ENCODE measurements around the gene AFMID.
"Not testable (repeated sequence)": the region's sequence is repeated elsewhere in the genome, so short reads cannot be mapped to it uniquely, and the experiment has no call there.

The AFMID gene

DNA sequence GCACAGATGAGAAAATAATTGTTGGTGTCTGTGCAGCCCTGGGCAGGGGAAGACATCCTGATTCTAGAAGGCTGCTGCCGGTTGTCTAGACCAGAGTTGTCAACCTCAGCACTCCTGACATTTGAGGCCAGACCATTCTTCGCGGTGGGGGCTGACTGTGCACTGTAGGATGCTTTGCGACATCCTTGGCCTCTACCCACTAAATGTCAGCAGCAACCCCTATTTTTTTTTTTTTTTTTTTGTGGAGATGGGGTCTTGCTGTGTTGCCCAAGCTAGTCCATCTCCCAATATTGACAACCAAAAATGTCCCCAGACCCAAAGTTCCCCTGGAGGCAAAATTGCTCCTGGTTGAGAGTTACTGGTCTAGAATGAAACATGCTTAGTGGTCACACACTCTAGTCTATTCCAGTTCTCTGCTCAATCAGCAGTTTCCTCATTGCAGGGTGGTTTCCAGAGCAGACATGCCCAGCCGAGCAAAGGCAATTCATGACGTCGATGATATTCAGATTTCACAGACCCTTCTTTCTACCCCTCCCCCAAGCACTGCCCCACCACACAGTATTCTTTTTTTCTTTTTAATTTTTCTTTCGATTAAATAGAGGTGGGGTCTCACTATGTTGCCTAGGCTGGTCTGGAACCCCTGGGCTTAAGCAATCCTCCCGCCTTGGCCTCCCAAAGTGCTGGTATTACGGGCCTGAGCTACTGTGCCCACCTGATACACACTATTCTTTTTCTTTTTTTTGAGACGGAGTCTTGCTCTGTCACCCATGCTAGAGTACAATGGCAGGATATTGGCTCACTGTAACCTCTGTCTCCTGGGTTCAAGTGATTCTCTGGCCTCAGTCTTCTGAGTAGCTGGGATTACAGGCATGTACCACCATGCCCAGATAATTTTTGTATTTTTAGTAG is 32.0 kb upstream of the AFMID start:
- no peak for DNase-seq

DNA sequence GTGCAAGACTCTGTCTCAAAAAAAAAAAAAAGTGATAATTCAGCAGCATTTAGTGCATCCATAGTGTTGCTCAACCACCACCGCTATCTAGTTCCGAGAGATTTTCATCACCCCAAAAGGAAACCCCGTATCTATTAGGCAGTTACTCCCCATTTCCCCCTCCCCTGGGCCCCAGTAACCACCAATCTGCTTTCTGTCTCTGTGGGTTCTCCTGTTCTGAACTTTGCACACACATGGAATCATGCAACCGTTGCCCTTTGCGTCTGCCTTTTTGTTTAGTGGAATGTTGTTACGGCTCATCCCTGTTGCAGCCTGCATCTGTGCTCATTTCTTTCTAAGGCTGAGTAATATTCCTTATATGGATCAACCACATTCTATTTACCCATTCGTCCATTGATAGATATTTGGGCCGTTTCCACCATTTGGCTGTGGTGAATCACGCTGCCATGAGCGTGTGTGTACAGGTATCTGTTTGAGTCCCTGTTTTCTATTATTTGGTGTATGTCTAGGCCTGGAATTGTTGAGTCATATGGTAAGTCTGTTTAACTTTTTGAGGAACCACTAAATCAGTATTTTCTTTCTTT is 27.5 kb upstream of the AFMID start:
- peak; percentile 27 for DNase-seq

DNA sequence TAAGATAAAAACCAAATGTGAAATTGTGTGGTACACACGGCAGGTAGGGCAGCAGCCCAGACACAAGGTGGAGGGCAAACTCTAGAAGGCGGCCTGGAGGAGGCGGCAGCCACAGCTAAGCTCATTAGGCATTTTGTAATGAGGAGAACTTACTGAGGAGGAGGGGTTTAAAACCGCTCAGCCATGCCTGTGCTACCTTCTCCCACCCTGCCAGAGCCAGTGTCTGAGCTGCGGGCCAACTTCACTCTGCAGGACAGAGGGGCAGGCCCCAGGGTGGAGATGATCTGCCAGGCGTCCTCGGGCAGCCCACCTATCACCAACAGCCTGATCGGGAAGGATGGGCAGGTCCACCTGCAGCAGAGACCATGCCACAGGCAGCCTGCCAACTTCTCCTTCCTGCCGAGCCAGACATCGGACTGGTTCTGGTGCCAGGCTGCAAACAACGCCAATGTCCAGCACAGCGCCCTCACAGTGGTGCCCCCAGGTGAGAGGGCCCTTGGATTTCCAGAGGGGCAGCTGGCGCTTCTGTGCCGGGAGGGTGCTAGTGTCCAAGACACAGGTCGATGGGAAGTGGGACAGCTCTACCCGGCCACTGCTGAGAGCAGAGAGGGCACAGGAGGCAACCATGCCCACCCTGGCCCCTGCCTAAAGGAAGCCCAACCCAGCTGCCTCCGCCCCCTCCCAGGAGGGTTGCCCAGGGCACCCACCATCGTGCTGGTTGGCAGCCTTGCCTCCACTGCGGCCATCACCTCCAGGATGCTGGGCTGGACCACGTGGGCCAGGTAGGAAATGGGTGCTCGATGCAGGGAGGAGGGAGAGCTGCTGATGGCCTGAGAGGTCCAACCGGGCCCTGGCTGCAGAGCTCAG is 23.0 kb upstream of the AFMID start:
- no peak for DNase-seq

DNA sequence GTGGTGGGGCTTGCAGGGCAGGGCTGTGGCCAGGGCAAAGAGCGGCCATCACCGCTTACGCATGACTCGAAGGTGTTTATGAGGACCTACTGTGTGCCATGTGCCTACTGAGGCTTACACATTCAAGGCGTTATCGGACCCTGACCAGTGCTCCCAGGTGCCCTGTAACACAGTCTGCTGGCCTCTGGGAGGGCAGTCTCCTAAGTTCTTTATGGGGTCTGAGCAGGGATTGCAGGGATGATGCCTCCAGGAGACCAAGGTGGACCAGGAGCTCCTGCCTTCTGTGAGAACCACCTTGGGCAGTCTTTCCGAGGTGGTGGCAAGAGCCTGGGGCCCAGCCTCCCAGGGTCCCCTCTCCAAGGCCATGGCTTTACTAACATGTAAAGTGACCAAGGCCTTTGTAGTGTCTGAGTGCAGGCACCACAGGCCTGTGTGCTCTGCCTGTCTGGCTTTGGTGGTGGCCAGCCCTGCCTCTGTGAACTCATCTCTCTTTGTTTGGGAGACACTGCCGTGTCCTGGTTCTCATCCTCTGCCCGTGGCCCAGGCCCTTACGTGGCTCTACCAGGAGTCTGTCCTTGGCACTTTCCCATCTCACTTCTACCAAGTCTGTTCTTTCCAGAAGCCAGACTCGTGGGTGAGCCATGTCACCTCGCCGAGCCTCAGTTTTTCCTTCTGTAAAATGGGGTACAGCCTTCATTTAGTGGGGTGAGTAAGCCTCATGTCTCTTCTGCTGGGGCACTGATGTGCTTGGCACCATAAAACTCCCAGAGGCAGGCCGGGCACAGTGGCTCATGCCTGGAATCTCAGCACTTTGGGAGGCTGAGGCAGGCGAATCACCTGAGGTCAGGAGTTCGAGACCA is 22.2 kb upstream of the AFMID start:
- no peak for DNase-seq

DNA sequence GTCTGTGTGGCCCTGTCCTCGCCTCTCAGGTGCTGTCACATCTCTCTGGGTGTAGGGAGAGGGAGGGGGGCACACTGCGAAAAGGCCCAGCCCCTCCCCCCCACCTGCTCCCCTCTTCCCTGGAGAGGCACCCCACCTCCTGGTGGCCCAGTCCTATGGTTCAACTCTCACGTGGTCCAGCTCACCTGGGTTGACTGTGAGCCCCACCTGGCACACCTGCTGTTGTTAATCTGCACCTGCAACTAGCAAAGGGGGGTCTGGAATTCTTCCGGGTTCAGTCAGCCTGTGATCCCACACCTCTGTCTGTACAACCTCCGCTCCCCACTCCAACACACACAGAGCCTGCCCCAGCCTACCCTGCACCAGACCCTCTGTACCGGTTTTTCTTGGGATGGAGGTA is 20.7 kb upstream of the AFMID start:
- no peak for DNase-seq

DNA sequence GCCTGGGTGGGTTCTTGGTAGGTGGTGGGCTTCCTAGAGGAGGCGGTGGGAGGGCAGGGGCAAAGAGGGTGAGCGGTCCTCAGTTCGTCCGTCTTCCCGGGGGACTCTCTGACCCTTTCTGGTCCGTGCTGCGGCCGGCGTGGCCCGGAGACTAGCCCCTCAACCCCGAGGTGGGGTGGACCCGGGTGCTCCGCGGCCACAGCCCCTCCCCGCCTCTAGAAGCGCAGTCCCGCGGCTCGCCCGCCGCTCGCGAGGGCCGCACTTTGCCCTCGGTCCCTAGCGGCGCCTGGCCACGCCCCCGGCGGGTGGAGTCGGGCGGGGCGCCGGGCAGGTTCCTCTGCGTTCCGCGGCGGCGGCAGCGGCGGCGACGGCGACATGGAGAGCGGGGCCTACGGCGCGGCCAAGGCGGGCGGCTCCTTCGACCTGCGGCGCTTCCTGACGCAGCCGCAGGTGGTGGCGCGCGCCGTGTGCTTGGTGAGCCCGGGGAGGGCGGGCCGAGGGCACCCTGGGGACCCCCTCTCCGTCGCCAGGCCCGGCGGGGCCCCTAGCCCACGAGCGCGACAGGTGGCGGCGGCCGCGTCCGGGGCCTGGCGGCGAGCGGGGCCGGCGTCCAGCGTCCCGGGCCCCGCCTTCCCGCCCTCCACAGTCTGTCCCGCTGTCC is 18.8 kb upstream of the AFMID start, which contains the start of gene SYNGR2:
Gene SYNGR2, plus strand, starts transcription at position 340 of the 661 bp plus-strand sequence. Its CDS starts 36 bp downstream, at position 376.
- DNase-seq, result peak; percentile 16

DNA sequence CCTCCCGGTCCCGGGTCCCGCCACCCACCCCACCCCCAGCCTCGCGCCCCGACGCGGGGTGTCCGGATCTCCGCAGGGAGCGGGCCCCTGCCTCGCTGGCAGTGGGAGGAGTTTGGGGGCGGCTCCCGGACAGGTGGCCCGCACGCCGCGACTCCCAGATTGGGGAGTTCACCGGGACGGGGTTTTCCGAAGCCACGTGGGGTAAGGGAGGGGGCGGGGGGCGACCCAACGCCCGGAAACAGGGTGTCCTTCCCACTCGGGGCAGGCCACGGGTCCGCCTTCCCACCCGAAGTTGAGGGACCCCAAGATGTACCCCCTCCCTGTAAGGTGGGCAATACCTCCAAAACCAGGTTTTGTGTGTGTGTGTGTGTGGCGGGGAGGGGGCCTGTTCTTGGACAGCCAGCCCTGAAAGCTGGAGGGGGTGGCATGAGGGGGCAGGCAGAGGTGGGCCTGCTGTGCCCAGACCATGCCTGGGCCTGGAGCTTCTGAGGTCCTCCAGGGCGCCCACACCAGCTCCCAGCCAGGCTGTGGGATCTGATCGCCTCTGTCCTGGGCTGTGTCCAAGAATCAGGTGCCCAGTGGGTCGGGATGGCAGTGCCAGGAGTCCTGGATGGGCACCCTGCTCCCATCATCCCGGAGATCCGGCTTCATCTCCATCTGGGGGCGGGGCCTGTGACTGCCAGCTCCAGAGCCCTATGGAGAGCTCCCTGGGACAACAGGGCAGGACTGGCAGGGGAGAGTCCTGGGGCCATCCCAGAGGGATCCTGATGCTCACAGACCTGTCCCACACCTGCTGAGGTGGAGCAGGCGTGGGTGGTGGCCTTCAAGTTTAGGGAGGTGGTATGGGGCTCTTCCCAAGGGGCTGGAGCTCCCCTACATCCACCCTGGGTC is 18.0 kb upstream of the AFMID start:
- DNase-seq, result no peak

DNA sequence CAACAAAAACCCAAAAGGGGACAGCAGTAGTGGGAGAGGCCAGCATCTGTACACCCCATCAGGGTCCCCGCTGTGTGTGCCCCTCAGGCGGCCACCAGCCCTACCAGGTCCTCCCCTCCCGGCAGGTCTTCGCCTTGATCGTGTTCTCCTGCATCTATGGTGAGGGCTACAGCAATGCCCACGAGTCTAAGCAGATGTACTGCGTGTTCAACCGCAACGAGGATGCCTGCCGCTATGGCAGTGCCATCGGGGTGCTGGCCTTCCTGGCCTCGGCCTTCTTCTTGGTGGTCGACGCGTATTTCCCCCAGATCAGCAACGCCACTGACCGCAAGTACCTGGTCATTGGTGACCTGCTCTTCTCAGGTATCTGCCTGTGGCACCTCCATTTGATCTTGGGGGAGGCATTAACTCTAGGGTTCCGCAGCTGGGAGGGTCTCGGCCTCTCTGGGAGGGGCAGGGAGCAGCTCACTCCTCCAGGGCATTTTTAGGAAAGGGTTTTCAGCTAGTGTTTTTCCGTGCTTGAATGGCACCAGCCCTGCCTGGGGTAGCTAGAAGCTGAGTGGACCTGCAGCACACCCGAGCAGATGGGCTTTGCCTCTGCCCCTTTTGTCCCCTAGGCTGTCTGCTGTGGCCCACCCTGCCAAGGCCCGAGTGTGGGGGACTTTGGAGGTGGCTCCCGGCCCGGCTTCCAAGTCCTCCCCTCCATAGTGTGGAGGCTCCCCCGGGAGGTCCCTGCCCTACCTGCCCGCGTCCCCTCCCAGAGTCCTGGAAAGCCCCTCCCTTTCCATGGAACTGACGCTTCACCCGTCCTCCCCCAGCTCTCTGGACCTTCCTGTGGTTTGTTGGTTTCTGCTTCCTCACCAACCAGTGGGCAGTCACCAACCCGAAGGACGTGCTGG is 16.2 kb upstream of the AFMID start:
- no peak for DNase-seq

DNA sequence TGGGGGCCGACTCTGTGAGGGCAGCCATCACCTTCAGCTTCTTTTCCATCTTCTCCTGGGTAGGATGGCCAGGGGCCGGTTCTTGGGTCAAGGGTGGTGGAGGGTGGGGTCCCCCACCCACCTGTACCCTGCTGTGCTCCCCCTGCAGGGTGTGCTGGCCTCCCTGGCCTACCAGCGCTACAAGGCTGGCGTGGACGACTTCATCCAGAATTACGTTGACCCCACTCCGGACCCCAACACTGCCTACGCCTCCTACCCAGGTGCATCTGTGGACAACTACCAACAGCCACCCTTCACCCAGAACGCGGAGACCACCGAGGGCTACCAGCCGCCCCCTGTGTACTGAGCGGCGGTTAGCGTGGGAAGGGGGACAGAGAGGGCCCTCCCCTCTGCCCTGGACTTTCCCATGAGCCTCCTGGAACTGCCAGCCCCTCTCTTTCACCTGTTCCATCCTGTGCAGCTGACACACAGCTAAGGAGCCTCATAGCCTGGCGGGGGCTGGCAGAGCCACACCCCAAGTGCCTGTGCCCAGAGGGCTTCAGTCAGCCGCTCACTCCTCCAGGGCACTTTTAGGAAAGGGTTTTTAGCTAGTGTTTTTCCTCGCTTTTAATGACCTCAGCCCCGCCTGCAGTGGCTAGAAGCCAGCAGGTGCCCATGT is 15.4 kb upstream of the AFMID start:
- DNase-seq, result not testable (repeated sequence)

DNA sequence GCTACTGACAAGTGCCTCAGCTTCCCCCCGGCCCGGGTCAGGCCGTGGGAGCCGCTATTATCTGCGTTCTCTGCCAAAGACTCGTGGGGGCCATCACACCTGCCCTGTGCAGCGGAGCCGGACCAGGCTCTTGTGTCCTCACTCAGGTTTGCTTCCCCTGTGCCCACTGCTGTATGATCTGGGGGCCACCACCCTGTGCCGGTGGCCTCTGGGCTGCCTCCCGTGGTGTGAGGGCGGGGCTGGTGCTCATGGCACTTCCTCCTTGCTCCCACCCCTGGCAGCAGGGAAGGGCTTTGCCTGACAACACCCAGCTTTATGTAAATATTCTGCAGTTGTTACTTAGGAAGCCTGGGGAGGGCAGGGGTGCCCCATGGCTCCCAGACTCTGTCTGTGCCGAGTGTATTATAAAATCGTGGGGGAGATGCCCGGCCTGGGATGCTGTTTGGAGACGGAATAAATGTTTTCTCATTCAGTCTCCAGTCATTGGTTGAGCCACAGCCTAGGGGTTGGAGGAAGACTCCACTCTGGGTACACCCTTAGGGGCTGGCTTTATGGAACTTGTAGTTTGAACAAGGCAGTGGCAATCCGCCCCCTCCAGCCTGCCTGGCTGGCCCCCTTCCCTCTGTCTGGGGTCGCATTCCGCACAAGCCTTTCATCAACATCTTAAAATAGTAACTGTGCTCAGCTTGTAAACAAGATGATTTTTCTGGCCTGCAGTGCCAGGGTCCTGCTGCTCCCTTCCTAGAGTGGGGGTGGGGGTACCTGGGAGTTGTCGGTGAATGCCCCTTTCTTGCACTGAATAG is 14.7 kb upstream of the AFMID start:
- no peak for DNase-seq

DNA sequence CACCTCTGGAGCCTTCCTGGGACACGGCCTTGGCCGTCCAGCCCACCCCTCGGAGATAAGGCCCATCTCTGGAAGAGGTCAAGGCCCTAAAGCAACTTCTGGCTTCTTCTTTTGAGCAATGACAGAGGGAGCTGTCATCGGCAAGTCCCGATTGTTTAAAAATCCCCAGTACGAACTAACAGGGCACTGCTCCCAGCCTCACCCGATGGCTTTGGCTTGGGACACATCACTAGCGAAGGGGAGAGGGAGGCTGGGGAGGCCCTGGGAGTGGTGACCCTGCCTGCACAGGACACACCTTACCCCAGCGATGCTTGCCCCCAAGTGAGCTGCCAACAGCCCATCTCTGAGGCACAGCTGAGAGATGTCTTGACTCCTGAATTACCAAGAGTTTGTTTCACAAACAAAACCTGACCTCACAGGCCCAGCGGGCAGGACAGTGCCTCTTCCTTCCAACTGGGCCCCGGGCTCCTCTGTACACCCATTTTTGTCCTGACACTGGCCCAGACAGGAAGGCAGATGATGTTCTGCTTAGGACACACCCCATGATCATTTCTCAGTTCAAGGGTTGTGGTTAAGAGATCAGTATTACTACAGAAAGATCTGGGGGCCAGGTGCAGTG is 14.0 kb upstream of the AFMID start:
- no peak for DNase-seq

DNA sequence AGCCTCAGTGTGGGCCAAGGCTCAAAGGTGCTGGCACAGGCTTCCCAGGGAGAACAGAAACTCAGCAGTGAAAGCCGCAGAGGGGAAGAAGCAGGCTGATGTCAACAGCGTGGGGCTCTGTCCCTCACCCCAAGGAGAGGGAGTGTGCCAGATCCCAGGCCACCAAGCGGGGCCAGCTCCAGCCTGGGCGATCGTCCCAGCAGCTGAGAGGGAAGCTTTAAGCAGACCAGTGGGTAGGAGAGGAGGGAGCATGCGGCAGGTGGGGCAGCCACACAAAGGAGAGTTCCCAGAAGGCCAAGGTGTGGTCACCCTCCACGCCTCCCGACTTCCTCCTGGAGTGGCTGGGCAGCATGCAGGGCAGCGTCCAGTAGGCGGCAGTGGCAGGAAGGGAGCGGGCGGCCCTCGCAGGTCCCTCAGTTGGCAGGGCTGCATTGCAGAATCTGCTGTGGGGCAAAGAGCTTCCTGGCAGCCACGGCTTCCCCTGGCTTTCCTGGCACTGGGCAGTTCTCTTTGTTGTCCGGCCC is 12.8 kb upstream of the AFMID start:
- DNase-seq, result no peak

DNA sequence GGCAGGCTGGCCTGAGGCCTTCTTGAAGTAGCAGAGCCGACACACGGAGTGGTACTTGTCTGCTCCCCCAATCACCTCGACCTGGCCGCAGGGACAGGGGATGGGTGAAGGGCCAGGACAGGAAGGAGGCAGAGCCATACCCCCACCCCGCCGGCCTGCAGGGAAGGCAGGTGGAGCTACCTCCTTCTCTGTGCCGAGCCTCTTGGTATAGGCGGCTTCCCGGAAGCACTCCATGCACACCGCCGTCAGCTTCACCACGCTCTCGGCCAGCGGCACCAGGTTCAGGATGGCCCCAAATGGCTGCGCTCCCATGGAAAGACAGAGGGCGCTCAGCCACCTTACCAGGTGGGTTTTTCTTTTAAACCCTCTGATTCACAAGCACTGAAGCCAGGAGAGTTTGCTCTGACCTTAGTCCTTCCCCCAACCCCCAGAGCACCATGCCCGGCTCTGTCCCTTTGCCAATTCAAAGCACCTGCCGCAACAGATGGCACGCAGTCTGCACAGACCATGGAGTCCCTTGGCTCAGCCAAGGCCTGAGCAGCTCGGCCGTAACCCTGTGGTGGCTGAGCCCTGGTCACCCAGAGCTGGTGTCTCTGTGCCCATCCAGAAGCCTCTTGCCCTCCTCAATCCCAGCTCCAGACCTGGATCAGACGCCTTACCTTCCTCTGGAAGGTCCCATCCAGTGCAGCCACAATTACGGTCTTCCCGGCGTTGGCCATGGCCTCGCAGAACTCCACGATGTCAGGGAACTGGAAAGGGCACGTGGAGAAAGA is 12.1 kb upstream of the AFMID start:
- DNase-seq, result no peak

DNA sequence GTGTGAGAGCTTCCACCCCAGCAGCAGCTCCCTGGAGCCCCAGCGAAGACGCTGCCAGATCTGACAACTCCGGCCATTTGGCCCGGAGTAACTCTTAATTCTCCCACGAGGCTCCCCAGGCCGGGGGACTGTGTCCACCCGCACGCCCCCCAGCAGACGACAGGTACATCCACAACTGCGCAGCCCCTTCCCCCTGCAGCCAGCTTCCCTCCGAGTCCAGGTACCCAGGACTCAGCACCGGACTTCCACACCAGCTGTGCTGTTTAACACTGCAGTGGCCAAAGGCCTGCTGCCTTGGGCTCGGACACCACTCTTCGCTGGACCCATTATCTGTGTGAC is 11.6 kb upstream of the AFMID start:
- no peak for DNase-seq

DNA sequence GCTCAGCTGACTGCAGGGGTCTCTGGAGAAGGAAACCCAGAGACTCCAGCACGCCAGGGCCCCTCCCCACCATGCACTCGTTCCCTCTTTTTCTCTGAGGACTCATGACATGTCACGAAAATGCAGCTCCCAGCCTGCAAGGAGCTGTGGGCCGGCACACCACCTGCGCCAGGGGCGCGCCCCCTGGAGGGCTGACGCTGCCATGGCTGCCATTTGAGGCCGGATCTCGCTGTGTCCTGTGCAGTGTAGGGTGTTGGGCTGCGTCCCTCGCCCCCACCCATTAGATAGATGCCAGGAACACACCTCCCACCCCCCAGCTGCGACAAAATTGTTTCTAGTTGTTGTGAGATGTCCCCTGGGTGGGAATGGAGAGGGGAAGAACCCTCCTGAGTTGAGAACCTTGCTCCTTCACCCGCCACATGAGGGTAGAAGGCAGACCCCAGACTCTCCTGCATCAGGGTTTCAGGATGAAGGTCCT is 10.6 kb upstream of the AFMID start:
- DNase-seq, result no peak

DNA sequence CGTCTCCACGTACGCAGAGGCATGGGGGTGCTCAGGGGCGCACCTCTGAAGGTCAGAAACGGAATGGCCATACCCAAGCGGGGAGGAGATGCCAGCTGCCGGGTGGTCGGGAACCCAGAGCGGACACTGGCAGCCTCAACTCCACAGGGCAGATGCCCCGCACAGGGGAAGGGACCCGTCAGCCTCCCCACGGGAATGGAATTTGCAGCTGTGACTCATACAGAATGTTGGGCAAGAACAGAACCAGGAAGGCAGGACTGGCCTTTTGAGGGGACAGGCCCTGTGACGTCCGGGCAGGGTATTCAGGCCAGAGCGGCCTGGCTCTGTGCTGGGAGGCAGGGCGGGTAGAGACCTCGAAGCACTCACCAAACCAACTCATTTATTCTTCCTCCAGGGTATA is 7.8 kb upstream of the AFMID start:
- no peak for DNase-seq

DNA sequence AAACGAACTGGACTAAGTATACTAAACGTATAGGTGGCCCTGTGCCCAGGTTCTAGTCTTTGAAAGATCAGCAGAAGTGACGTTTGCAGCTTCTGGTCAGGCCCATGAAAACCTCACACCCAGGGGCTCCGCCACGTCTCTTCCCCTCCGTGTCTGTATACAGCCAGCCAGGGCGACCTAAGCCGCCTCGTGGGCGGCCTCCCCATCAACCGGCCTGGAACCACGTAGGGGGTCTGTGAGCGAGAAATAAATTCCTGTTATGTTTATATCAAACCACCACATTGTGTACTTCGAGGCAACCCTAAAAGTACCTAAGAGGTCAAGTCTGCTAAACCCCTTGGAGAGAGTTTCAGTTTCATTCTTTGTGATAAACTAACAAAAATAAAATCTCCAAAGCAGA is 7.1 kb upstream of the AFMID start:
- DNase-seq, result no peak

Data from GF-D8 (cell line).